SK-N-SH (cell line): ENCODE results near the gene SCG2. TPM values are rescaled to one million over a fixed set of nuclear protein-coding genes. Genes with fewer than 3 reads are reported as not detected.

Experiments
- CTCF ChIA-PET: fragments of 300-600, 350-600 bp; formaldehyde crosslinking; extraction: SDS; loops from one replicate; lab custom pipeline; 2021; lab: Yijun Ruan, JAX
- POLR2A ChIA-PET: fragments of 350-600 bp; sonication (Branson Sonifier 250); formaldehyde crosslinking; extraction: SDS; loops from one replicate; lab custom pipeline; 2020; ENCODE audit warnings: antibody characterized with exemption, inconsistent platforms; lab: Yijun Ruan, JAX
- DNase-seq: peaks from one replicate; pipeline ENCODE4 v3.0.0; 2012
- H2AFZ ChIP-seq: fragments of 200-600 bp; sonication (generic); 2 replicates; pipeline ENCODE4 v1.8.1; 2016; ENCODE audit warnings: antibody characterized with exemption, mild to moderate bottlenecking, low read depth
- H3F3A ChIP-seq: fragments of 200-600 bp; sonication (generic); replicated peaks from 2 replicates; pipeline ENCODE3; 2016; ENCODE audit warnings: antibody characterized with exemption, mild to moderate bottlenecking; ENCODE audit not compliant: insufficient read depth
- H3K27ac ChIP-seq, 2 experiments: fragments of 200-500 bp in 1 of 2; fragments of 200-600 bp in 1 of 2; sonication (Bioruptor generic) in 1 of 2; sonication (generic), shearing (Covaris generic) in 1 of 2; 2 replicates each; pipeline versions ENCODE4 v1.5.1 to v1.6.1; 2014 to 2016; ENCODE audit warnings: low read depth in 2 of 2, inconsistent platforms in 1 of 2, low read length in 1 of 2, mild to moderate bottlenecking in 1 of 2, mixed read lengths in 1 of 2
- H3K27me3 ChIP-seq: fragments of 200-600 bp; sonication (generic), shearing (Covaris generic); 2 replicates; pipeline ENCODE4 v1.6.1; 2016; ENCODE audit warnings: mixed run types; ENCODE audit not compliant: insufficient read depth
- H3K36me3 ChIP-seq, 2 experiments: fragments of 200-500 bp in 1 of 2; fragments of 200-600 bp in 1 of 2; sonication (Bioruptor generic) in 1 of 2; sonication (generic) in 1 of 2; replicated peaks in 1 of 2; 2 replicates each; pipeline versions ENCODE3 to v1.5.1; 2014 to 2016; ENCODE audit warnings: low read length in 1 of 2, mild to moderate bottlenecking in 1 of 2; ENCODE audit not compliant: insufficient read depth in 2 of 2, control insufficient read depth in 1 of 2
- H3K4me1 ChIP-seq, 2 experiments: fragments of 200-500 bp in 1 of 2; fragments of 200-600 bp in 1 of 2; sonication (Bioruptor generic) in 1 of 2; sonication (generic), shearing (Covaris generic) in 1 of 2; 2 replicates each; pipeline versions ENCODE4 v1.5.1 to v1.6.1; 2014 to 2016; ENCODE audit warnings: low read depth in 1 of 2, low read length in 1 of 2, mixed run types in 1 of 2; ENCODE audit not compliant: insufficient read depth in 2 of 2, control insufficient read depth in 1 of 2
- H3K4me2 ChIP-seq: fragments of 200-600 bp; sonication (generic), shearing (Covaris generic); 2 replicates; pipeline ENCODE4 v1.6.1; 2017; ENCODE audit warnings: mixed run types
- H3K4me3 ChIP-seq, 2 experiments: fragments of 200-500 bp in 1 of 2; fragments of 200-600 bp in 1 of 2; sonication (Bioruptor generic) in 1 of 2; sonication (generic), shearing (Covaris generic) in 1 of 2; 2 replicates each; pipeline versions ENCODE4 v1.5.1 to v1.8.1; 2014 to 2016; ENCODE audit warnings: low read depth in 2 of 2, inconsistent platforms in 1 of 2, low read length in 1 of 2, mild to moderate bottlenecking in 1 of 2, mixed read lengths in 1 of 2, moderate library complexity in 1 of 2
- H3K79me2 ChIP-seq: fragments of 200-600 bp; sonication (generic); 2 replicates; pipeline ENCODE4 v1.8.1; 2017; ENCODE audit warnings: mild to moderate bottlenecking; ENCODE audit not compliant: insufficient read depth
- H3K9ac ChIP-seq: fragments of 200-600 bp; sonication (generic); 2 replicates; pipeline ENCODE4 v1.6.1; 2017; ENCODE audit warnings: mixed run types
- H3K9me2 ChIP-seq: fragments of 200-600 bp; sonication (generic); 2 replicates; pipeline ENCODE4 v1.6.1; 2017; ENCODE audit warnings: mixed run types
- H3K9me3 ChIP-seq: fragments of 200-600 bp; sonication (generic); 2 replicates; pipeline ENCODE4 v1.6.1; 2017; ENCODE audit warnings: mixed run types, mild to moderate bottlenecking, moderate library complexity
- H4K20me1 ChIP-seq: fragments of 200-600 bp; sonication (generic); 2 replicates; pipeline ENCODE4 v1.6.1; 2017; ENCODE audit warnings: mild to moderate bottlenecking, mixed run types; ENCODE audit not compliant: insufficient read depth
- CHD2 ChIP-seq: fragments of 150-350 bp; IDR thresholded peaks from 2 replicates; pipeline ENCODE4 v1.6.1; 2018; ENCODE audit warnings: low read length; ENCODE audit not compliant: partially characterized antibody
- CTCF ChIP-seq: fragments of 200-600 bp; sonication (generic); IDR thresholded peaks from 2 replicates; pipeline ENCODE4 v1.6.1; 2017; ENCODE audit warnings: antibody characterized with exemption, mild to moderate bottlenecking, moderate library complexity
- ELF1 ChIP-seq: IDR thresholded peaks from 2 replicates; pipeline ENCODE4 v1.4.0; 2012
- EP300 ChIP-seq, 2 experiments: IDR thresholded peaks; 2 replicates each; pipeline versions ENCODE4 v1.4.0 to v1.6.1; 2012; ENCODE audit warnings: borderline replicate concordance in 1 of 2, low read depth in 1 of 2, low read length in 1 of 2
- EZH2phosphoT487 ChIP-seq: fragments of 200-600 bp; sonication (generic); IDR thresholded peaks from 2 replicates; pipeline ENCODE4 v1.6.1; 2017; ENCODE audit warnings: low read depth, mixed run types, mild to moderate bottlenecking, antibody characterized with exemption, moderate library complexity, borderline replicate concordance
- FOSL2 ChIP-seq: IDR thresholded peaks from 2 replicates; pipeline ENCODE4 v1.4.0; 2012; ENCODE audit warnings: low read depth, mild to moderate bottlenecking, moderate library complexity, borderline replicate concordance
- GATA2 ChIP-seq: sonication (generic); formaldehyde crosslinking; IDR thresholded peaks from 2 replicates; pipeline ENCODE4 v1.5.0; 2020; ENCODE audit warnings: mild to moderate bottlenecking, missing genetic modification reagents
- MEF2A ChIP-seq: IDR thresholded peaks from 2 replicates; pipeline ENCODE4 v1.4.0; 2012; ENCODE audit warnings: low read depth, borderline replicate concordance
- MXI1 ChIP-seq: IDR thresholded peaks from 2 replicates; pipeline ENCODE4 v1.6.1; 2012; ENCODE audit warnings: mild to moderate bottlenecking, low read depth, low read length, improper control_type of control experiment
- NFIC ChIP-seq: IDR thresholded peaks from 2 replicates; pipeline ENCODE4 v1.4.0; 2012; ENCODE audit warnings: borderline replicate concordance
- PBX3 ChIP-seq: IDR thresholded peaks from 2 replicates; pipeline ENCODE4; 2012
- RAD21 ChIP-seq: IDR thresholded peaks from 2 replicates; pipeline ENCODE4 v1.6.1; 2012; ENCODE audit warnings: mild to moderate bottlenecking, low read length
- RCOR1 ChIP-seq: fragments of 150-350 bp; IDR thresholded peaks from 2 replicates; pipeline ENCODE4 v1.6.1; 2017; ENCODE audit warnings: antibody characterized with exemption, low read length
- REST ChIP-seq: IDR thresholded peaks from 2 replicates; pipeline ENCODE4 v1.6.1; 2012; ENCODE audit warnings: mild to moderate bottlenecking, low read depth, low read length, moderate library complexity
- RXRA ChIP-seq: IDR thresholded peaks from 2 replicates; pipeline ENCODE4 v1.4.0; 2012; ENCODE audit warnings: low read depth, mild to moderate bottlenecking, borderline replicate concordance
- SIN3A ChIP-seq: IDR thresholded peaks from 2 replicates; pipeline ENCODE4 v1.6.1; 2012; ENCODE audit warnings: low read depth, mild to moderate bottlenecking, low read length, moderate library complexity, borderline replicate concordance
- SMC3 ChIP-seq: IDR thresholded peaks from 2 replicates; pipeline ENCODE4 v1.6.1; 2012; ENCODE audit warnings: low read depth, low read length, improper control_type of control experiment
- TCF12 ChIP-seq: IDR thresholded peaks from 2 replicates; pipeline ENCODE4 v1.4.0; 2012
- TEAD4 ChIP-seq: IDR thresholded peaks from 2 replicates; pipeline ENCODE4 v1.4.0; 2012; ENCODE audit warnings: mild to moderate bottlenecking, borderline replicate concordance; ENCODE audit not compliant: insufficient read depth
- USF1 ChIP-seq: IDR thresholded peaks from 2 replicates; pipeline ENCODE4 v1.4.0; 2012; ENCODE audit warnings: low read depth, borderline replicate concordance
- USF2 ChIP-seq: fragments of 150-350 bp; IDR thresholded peaks from 2 replicates; pipeline ENCODE4 v1.6.1; 2017; ENCODE audit warnings: antibody characterized with exemption, low read length, low read depth, borderline replicate concordance
- ZBTB33 ChIP-seq: IDR thresholded peaks from 2 replicates; pipeline ENCODE4 v1.4.0; 2012; ENCODE audit warnings: low read depth, borderline replicate concordance
- WGBS: methylation state at CpG from one replicate; pipeline ENCODE4 v1.1.6; 2017; ENCODE audit warnings: low lambda C conversion rate; 5-methylcytosine and 5-hydroxymethylcytosine counted together
- polyA plus RNA-seq, 3 experiments: library from polyadenylated mRNA; depleted of rRNA; stranded (reverse); fragments of >200 nt; gene quantifications; 2 replicates each; pipeline ENCODE4 v1.2.3, GENCODE V29; 2012

The SCG2 gene
- polyA plus RNA-seq, 1 of the 3 experiments (the other 2 are of a cell fraction), result 373 TPM

GRCh38 chr2:223598994-223599639 is 3.0 kb downstream of the SCG2 start:
- H3K9ac ChIP-seq, result peak overlapping the region; percentile 74
- no peaks in the 10 kb centered on the region for H3K9me2 ChIP-seq
- no peaks in the 10 kb centered on the region for H3K9me3 ChIP-seq
- peak overlapping the region; percentile 66 to 74; a peak in 3 of 4 replicates for H3K4me3 ChIP-seq
- POLR2A ChIA-PET, result no interaction called here
- H3K27me3 ChIP-seq, result no peaks in the 10 kb centered on the region
- peaks cover 36 to 47% of the 10 kb centered on the region in 2 experiments for H3K36me3 ChIP-seq
- CTCF ChIA-PET, result interaction anchor here (0.7 to 6.1 kb wide), 8 partner anchors 13 to 627 kb away, joined by 3 to 29 read pairs (median 3); no protein-coding TSS in a partner anchor
- H3K4me1 ChIP-seq, result peaks cover 22 to 35% of the 10 kb centered on the region in 2 experiments
- H4K20me1 ChIP-seq, result no peaks in the 10 kb centered on the region
- peak overlapping the region; percentile 73 for H3K4me2 ChIP-seq
- peak; percentile 25 for DNase-seq
- H3K27ac ChIP-seq, result peak overlapping the region; percentile 94 to 95
- peak overlapping the region; percentile 14; the same call in 1 of the 2 replicates for H2AFZ ChIP-seq
- WGBS, result 59% methylated on average over 2 of the region's 2 CpGs
- peaks cover 72% of the 10 kb centered on the region for H3F3A ChIP-seq
- peaks cover 50% of the 10 kb centered on the region for H3K79me2 ChIP-seq
- no peak for TF ChIP-seq CHD2
- no peak for TF ChIP-seq EZH2phosphoT487
- TF ChIP-seq TEAD4, result peak; percentile 70; the same call in 1 of the 2 replicates
- TF ChIP-seq MXI1, result no peak; the same call in 1 of the 2 replicates
- TF ChIP-seq TCF12, result peak; percentile 38; the same call in 1 of the 2 replicates
- 0 out of 2 replicates have a peak, but pooled peaks have one; percentile 52 for TF ChIP-seq SIN3A
- no peak for TF ChIP-seq USF1
- TF ChIP-seq FOSL2, result peak; percentile 68; the same call in 1 of the 2 replicates
- TF ChIP-seq RXRA, result no peak
- peak in 1 of 2 experiments; percentile 68; a peak in 2 of 4 replicates for TF ChIP-seq EP300 (IDR thresholded peaks at IDR 0.05; ENCODE audit: borderline replicate concordance in 1 of 2, low read depth in 1 of 2, low read length in 1 of 2)
- TF ChIP-seq USF2, result no peak
- no peak for TF ChIP-seq RCOR1
- no peak for TF ChIP-seq ELF1
- peak; percentile 46 for TF ChIP-seq NFIC
- no peak for TF ChIP-seq PBX3
- no peak for TF ChIP-seq CTCF
- TF ChIP-seq MEF2A, result no peak
- TF ChIP-seq RAD21, result no peak
- no peak for TF ChIP-seq SMC3
- no peak for TF ChIP-seq REST
- no peak for TF ChIP-seq GATA2 (CRISPR knock-in tag)
- 0 out of 2 replicates have a peak, but pooled peaks have one; percentile 9 for TF ChIP-seq ZBTB33
